Omental fat pad (tissue), 4 donors: ENCODE data around the gene POLR3K. TPM values are rescaled to one million over a fixed set of nuclear protein-coding genes. Genes with fewer than 3 reads are reported as not detected.
A peak's percentile ranks its signal among the peaks of the same experiment; 100 is the strongest.

Experiments used
- ATAC-seq: fragments of 150-250 bp; one replicate; pipeline ENCODE4 v1.9.1; 2016; ENCODE audit warnings: mild to moderate bottlenecking, moderate library complexity; ENCODE audit not compliant: low FRiP score
- DNase-seq: peaks from one replicate; pipeline ENCODE4 v3.0.0-alpha.2; 2019; ENCODE audit warnings: low spot score
- small RNA-seq: library from RNA; depleted of rRNA; stranded (forward); fragments of <200 nt; gene quantifications from one replicate; pipeline ENCODE3, GENCODE V24; 2016
- total RNA-seq, 4 donors: library from RNA; depleted of rRNA; stranded (reverse); fragments of >200 nt; gene quantifications; one replicate each; pipeline ENCODE4 v1.1.0, GENCODE V29; 2016
- TF ChIP-seq, protein P1 (sequence below), 3 donors: fragments of 450-650 bp; IDR thresholded peaks; one replicate each; pipeline ENCODE4 v1.5.1; 2016 to 2017; ENCODE audit warnings: antibody characterized with exemption in 3 of 3, mild to moderate bottlenecking in 3 of 3, moderate library complexity in 2 of 3

POLR3K gene
- total RNA-seq, 4 donors from 2014 or later: 3.4 to 6.3 (median 4.1) TPM

DNA sequence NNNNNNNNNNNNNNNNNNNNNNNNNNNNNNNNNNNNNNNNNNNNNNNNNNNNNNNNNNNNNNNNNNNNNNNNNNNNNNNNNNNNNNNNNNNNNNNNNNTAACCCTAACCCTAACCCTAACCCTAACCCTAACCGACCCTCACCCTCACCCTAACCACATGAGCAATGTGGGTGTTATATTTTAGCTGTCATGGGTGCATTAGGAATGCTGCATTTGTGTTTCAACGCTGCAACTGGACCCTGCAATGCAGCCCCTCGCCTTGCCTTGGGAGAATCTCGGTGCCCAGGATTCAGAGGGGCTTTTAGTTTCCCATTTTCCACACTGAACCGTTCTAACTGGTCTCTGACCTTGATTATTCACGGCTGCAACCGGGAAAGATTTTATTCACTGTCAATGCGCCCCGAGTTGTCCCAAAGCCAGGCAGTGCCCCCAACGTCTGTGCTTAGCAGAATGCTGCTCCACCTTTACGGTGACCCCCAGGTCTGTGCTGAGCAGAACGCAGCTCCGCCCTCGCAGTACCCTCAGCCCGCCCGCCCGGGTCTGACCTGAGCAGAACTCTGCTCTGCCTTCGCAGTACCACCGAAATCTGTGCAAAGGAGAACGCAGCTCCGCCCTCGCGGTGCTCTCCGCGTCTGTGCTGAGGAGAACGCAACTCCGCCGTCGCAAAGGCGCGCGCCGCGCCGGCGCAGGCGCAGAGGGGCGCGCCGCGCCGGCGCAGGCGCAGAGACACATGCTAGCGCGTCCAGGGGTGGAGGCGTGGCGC is 43.3 kb downstream of the POLR3K start:
- peak; percentile 51 for ATAC-seq
- DNase-seq: no peak
- TF ChIP-seq, protein P1, sequence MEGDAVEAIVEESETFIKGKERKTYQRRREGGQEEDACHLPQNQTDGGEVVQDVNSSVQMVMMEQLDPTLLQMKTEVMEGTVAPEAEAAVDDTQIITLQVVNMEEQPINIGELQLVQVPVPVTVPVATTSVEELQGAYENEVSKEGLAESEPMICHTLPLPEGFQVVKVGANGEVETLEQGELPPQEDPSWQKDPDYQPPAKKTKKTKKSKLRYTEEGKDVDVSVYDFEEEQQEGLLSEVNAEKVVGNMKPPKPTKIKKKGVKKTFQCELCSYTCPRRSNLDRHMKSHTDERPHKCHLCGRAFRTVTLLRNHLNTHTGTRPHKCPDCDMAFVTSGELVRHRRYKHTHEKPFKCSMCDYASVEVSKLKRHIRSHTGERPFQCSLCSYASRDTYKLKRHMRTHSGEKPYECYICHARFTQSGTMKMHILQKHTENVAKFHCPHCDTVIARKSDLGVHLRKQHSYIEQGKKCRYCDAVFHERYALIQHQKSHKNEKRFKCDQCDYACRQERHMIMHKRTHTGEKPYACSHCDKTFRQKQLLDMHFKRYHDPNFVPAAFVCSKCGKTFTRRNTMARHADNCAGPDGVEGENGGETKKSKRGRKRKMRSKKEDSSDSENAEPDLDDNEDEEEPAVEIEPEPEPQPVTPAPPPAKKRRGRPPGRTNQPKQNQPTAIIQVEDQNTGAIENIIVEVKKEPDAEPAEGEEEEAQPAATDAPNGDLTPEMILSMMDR (IDR thresholded peaks at IDR 0.05): no peak

Small RNAs within 50 kb of the gene (small RNA-seq; reads per million reads assigned to genes)
- gene MIR6859-4: not detected
- gene Z69720.2: not detected

Other genes starting within 250 kb of the POLR3K start
- gene SNRNP25, start 220 bp upstream of the POLR3K start, total RNA-seq: 10 to 100 TPM; 14.1 to 20.3 (median 17.6) TPM
- 10 to 100 TPM; 17.7 to 66.8 (median 18.8) TPM for gene RHBDF1, start 19.0 kb upstream of the POLR3K start, total RNA-seq
- gene MPG, start 24.6 kb upstream of the POLR3K start, total RNA-seq: 100 to 1,000 TPM in 1 of 4 donors, 10 to 100 TPM in 3; 49.1 to 107 (median 87.2) TPM
- gene NPRL3, start 85.1 kb upstream of the POLR3K start, total RNA-seq: 10 to 100 TPM; 14.5 to 25.5 (median 20.2) TPM
- gene HBZ, start 99.0 kb upstream of the POLR3K start, total RNA-seq: not detected
- gene HBM, start 112.4 kb upstream of the POLR3K start, total RNA-seq: not detected
- gene HBA2, start 119.3 kb upstream of the POLR3K start, total RNA-seq: 1,000 to 10,000 TPM in 1 of 4 donors, 100 to 1,000 TPM in 2, 10 to 100 TPM in 1; 91.3 to 2,323 (median 185) TPM
- 100 to 1,000 TPM in 2 of 4 donors, 10 to 100 TPM in 2; 56.8 to 998 (median 122) TPM for gene HBA1, start 123.1 kb upstream of the POLR3K start, total RNA-seq
- gene HBQ1, start 126.9 kb upstream of the POLR3K start, total RNA-seq: 1 to 10 TPM in 1 of 4 donors, not detected in 3; 3.0 TPM
- 100 to 1,000 TPM in 1 of 4 donors, 10 to 100 TPM in 3; 52.7 to 115 (median 76.8) TPM for gene LUC7L, start 175.8 kb upstream of the POLR3K start, total RNA-seq
- 100 to 1,000 TPM in 1 of 4 donors, 10 to 100 TPM in 3; 48.5 to 119 (median 69.3) TPM for gene FAM234A, start 181.2 kb upstream of the POLR3K start, total RNA-seq
- 10 to 100 TPM in 2 of 4 donors, 1 to 10 TPM in 2; 5.0 to 23.5 (median 13.8) TPM for gene RGS11, start 222.3 kb upstream of the POLR3K start, total RNA-seq
- 10 to 100 TPM in 1 of 4 donors, 1 to 10 TPM in 2, not detected in 1; 2.3 to 12.2 (median 5.9) TPM for gene ARHGDIG, start 227.0 kb upstream of the POLR3K start, total RNA-seq
- gene PDIA2, start 229.6 kb upstream of the POLR3K start, total RNA-seq: 1 to 10 TPM in 3 of 4 donors, not detected in 1; 1.5 to 5.3 (median 2.7) TPM